GM23338 (cell line): ENCODE measurements around the gene ORC6. TPM values are rescaled to one million over a fixed set of nuclear protein-coding genes. Genes with fewer than 3 reads are reported as not detected.

Source experiments
- ATAC-seq: fragments of 200-7000 bp; cut with Tn5 transposase; 3 replicates; pipeline ENCODE4 v1.9.1; 2020
- DNase-seq: peaks from one replicate; pipeline ENCODE4 v3.0.0-alpha.2; 2015; ENCODE audit warnings: low spot score
- H2AFZ ChIP-seq: fragments of 200-600 bp; sonication (generic); 2 replicates; pipeline ENCODE4 v1.8.0; 2016; ENCODE audit warnings: antibody characterized with exemption, mild to moderate bottlenecking, moderate library complexity
- H3F3A ChIP-seq: fragments of 200-600 bp; sonication (generic); replicated peaks from 2 replicates; pipeline ENCODE4 v1.8.0; 2017; ENCODE audit warnings: antibody characterized with exemption, mixed run types, low read depth
- H3K27ac ChIP-seq: fragments of 200-600 bp; sonication (generic); 2 replicates; pipeline ENCODE4 v1.6.1; 2016; ENCODE audit warnings: low read depth
- H3K27me3 ChIP-seq: fragments of 200-600 bp; sonication (generic); 2 replicates; pipeline ENCODE4 v1.8.0; 2016; ENCODE audit warnings: mild to moderate bottlenecking, mixed run types, moderate library complexity; ENCODE audit not compliant: insufficient read depth
- H3K36me3 ChIP-seq: fragments of 200-600 bp; sonication (generic); 2 replicates; pipeline ENCODE4 v1.8.0; 2016; ENCODE audit warnings: mild to moderate bottlenecking; ENCODE audit not compliant: insufficient read depth
- H3K4me1 ChIP-seq: fragments of 200-600 bp; sonication (generic); 2 replicates; pipeline ENCODE4 v1.8.0; 2016; ENCODE audit warnings: mild to moderate bottlenecking, moderate library complexity; ENCODE audit not compliant: insufficient read depth
- H3K4me2 ChIP-seq: fragments of 200-600 bp; sonication (generic); 2 replicates; pipeline ENCODE4 v1.7.1; 2017; ENCODE audit warnings: mixed run types
- H3K4me3 ChIP-seq: fragments of 200-600 bp; sonication (generic); 2 replicates; pipeline ENCODE4 v1.6.1; 2016; ENCODE audit warnings: mixed run types
- H3K79me2 ChIP-seq: fragments of 200-600 bp; sonication (generic); replicated peaks from 2 replicates; pipeline ENCODE4 v1.8.0; 2017; ENCODE audit warnings: mild to moderate bottlenecking; ENCODE audit not compliant: insufficient read depth
- H3K9me2 ChIP-seq: fragments of 200-600 bp; sonication (generic); 2 replicates; pipeline ENCODE4 v1.8.0; 2017; ENCODE audit not compliant: insufficient read depth
- H4K20me1 ChIP-seq: fragments of 200-600 bp; sonication (generic); replicated peaks from 2 replicates; pipeline ENCODE4 v1.8.0; 2017; ENCODE audit warnings: mild to moderate bottlenecking; ENCODE audit not compliant: insufficient read depth
- H3K27ac Mint-ChIP-seq: 2 replicates; pipeline ENCODE4 v1.8.0; 2020; ENCODE audit warnings: inconsistent platforms, mild to moderate bottlenecking, moderate library complexity, mixed read lengths
- H3K27me3 Mint-ChIP-seq: 3 replicates; pipeline ENCODE4 v1.8.0; 2022; ENCODE audit warnings: low read depth, mild to moderate bottlenecking, moderate library complexity, mixed read lengths, inconsistent platforms; ENCODE audit not compliant: insufficient read depth, poor library complexity
- H3K36me3 Mint-ChIP-seq: 3 replicates; pipeline ENCODE4 v1.8.0; 2021; ENCODE audit warnings: low read depth, mild to moderate bottlenecking, inconsistent platforms, moderate library complexity, mixed read lengths
- H3K4me1 Mint-ChIP-seq: 3 replicates; pipeline ENCODE4 v1.8.0; 2020; ENCODE audit warnings: mild to moderate bottlenecking, inconsistent platforms, mixed read lengths
- H3K4me3 Mint-ChIP-seq: 3 replicates; pipeline ENCODE4 v1.8.0; 2021; ENCODE audit warnings: moderate library complexity, mild to moderate bottlenecking, inconsistent platforms, mixed read lengths
- H3K9me3 Mint-ChIP-seq: 3 replicates; pipeline ENCODE4 v1.8.0; 2020; ENCODE audit warnings: moderate library complexity, mild to moderate bottlenecking, inconsistent platforms, mixed read lengths
- CTCF ChIP-seq, 2 experiments: fragments of 200-600 bp in 1 of 2; sonication (generic) in 1 of 2; conservative IDR thresholded peaks; 2 replicates each; pipeline versions ENCODE4 v1.5.1 to v1.6.1; 2016 to 2017; ENCODE audit warnings: antibody characterized with exemption in 2 of 2, low read depth in 2 of 2, mild to moderate bottlenecking in 2 of 2, moderate library complexity in 1 of 2
- JUNB ChIP-seq: IDR thresholded peaks from one replicate; pipeline ENCODE4 v1.6.1; 2016; ENCODE audit warnings: antibody characterized with exemption; ENCODE audit not compliant: unreplicated experiment
- POLR2AphosphoS5 ChIP-seq: IDR thresholded peaks from 2 replicates; pipeline ENCODE4 v1.6.1; 2016; ENCODE audit warnings: antibody characterized with exemption, low read depth
- ZNF114 ChIP-seq: fragments of 250-450 bp; sonication (Bioruptor Pico); IDR thresholded peaks from 2 replicates; pipeline ENCODE4 v1.5.0; 2020; ENCODE audit warnings: mild to moderate bottlenecking, moderate library complexity
- ZNF331 ChIP-seq: fragments of 250-450 bp; sonication (Bioruptor Pico); IDR thresholded peaks from 2 replicates; pipeline ENCODE4 v1.5.0; 2020; ENCODE audit warnings: low read depth, mild to moderate bottlenecking, moderate library complexity
- polyA plus RNA-seq: library from polyadenylated mRNA; unstranded; fragments of >200 nt; fragmentation: Nextera tagmentation; extraction: Ambion mirVana; gene quantifications from 2 replicates; pipeline ENCODE4 v1.2.1, GENCODE V29; 2016
- total RNA-seq: library from RNA; depleted of rRNA; stranded (reverse); fragments of >200 nt; shearing (Covaris generic); gene quantifications from 2 replicates; pipeline ENCODE4 v1.2.3, GENCODE V29; 2014
- TF ChIP-seq, protein P1 (sequence below): IDR thresholded peaks from one replicate; pipeline ENCODE4 v1.6.1; 2018; ENCODE audit warnings: antibody characterized with exemption; ENCODE audit not compliant: unreplicated experiment
- TF ChIP-seq, protein P2 (sequence below): fragments of 250-450 bp; sonication (Bioruptor Pico); IDR thresholded peaks from 2 replicates; pipeline ENCODE4 v1.5.0; 2020; ENCODE audit warnings: mild to moderate bottlenecking, moderate library complexity

The ORC6 gene
- total and polyA plus RNA-seq, 2 experiments from 2014 or later: 71.5 to 92.0 TPM

GRCh38 chr16:46696957-46697356 is 7.5 kb downstream of the ORC6 start:
- Histone ChIP-seq H3K79me2 (peaks cover 7% of the 10 kb centered on the region), H3K27me3 (no peaks in the 10 kb centered on the region), H2AFZ (no peak overlapping the region), H3F3A (peaks cover 7% of the 10 kb centered on the region), H4K20me1 (peaks cover 7% of the 10 kb centered on the region; the same call in 1 of the 2 replicates), H3K9me2 (no peaks in the 10 kb centered on the region), H3K4me3 (no peak overlapping the region), H3K36me3 (peaks cover 56% of the 10 kb centered on the region), H3K4me2 (no peak overlapping the region), H3K27ac (no peak overlapping the region), H3K4me1 (no peaks in the 10 kb centered on the region)
- H3K4me3 Mint-ChIP-seq: no peak overlapping the region
- no peaks in the 10 kb centered on the region for H3K27me3 Mint-ChIP-seq
- DNase-seq: no peak
- peaks cover 59% of the 10 kb centered on the region for H3K36me3 Mint-ChIP-seq
- no peaks in the 10 kb centered on the region for H3K9me3 Mint-ChIP-seq
- H3K27ac Mint-ChIP-seq: no peak overlapping the region
- TF ChIP-seq, protein P1, sequence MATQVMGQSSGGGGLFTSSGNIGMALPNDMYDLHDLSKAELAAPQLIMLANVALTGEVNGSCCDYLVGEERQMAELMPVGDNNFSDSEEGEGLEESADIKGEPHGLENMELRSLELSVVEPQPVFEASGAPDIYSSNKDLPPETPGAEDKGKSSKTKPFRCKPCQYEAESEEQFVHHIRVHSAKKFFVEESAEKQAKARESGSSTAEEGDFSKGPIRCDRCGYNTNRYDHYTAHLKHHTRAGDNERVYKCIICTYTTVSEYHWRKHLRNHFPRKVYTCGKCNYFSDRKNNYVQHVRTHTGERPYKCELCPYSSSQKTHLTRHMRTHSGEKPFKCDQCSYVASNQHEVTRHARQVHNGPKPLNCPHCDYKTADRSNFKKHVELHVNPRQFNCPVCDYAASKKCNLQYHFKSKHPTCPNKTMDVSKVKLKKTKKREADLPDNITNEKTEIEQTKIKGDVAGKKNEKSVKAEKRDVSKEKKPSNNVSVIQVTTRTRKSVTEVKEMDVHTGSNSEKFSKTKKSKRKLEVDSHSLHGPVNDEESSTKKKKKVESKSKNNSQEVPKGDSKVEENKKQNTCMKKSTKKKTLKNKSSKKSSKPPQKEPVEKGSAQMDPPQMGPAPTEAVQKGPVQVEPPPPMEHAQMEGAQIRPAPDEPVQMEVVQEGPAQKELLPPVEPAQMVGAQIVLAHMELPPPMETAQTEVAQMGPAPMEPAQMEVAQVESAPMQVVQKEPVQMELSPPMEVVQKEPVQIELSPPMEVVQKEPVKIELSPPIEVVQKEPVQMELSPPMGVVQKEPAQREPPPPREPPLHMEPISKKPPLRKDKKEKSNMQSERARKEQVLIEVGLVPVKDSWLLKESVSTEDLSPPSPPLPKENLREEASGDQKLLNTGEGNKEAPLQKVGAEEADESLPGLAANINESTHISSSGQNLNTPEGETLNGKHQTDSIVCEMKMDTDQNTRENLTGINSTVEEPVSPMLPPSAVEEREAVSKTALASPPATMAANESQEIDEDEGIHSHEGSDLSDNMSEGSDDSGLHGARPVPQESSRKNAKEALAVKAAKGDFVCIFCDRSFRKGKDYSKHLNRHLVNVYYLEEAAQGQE: no peak
- TF ChIP-seq JUNB (no peak), CTCF (conservative IDR thresholded peaks at IDR 0.05; ENCODE audit: low read depth in 2 of 2) (no peak), POLR2AphosphoS5 (no peak), ZNF114 (CRISPR knock-in tag) (no peak), ZNF331 (no peak)
- TF ChIP-seq, protein P2, sequence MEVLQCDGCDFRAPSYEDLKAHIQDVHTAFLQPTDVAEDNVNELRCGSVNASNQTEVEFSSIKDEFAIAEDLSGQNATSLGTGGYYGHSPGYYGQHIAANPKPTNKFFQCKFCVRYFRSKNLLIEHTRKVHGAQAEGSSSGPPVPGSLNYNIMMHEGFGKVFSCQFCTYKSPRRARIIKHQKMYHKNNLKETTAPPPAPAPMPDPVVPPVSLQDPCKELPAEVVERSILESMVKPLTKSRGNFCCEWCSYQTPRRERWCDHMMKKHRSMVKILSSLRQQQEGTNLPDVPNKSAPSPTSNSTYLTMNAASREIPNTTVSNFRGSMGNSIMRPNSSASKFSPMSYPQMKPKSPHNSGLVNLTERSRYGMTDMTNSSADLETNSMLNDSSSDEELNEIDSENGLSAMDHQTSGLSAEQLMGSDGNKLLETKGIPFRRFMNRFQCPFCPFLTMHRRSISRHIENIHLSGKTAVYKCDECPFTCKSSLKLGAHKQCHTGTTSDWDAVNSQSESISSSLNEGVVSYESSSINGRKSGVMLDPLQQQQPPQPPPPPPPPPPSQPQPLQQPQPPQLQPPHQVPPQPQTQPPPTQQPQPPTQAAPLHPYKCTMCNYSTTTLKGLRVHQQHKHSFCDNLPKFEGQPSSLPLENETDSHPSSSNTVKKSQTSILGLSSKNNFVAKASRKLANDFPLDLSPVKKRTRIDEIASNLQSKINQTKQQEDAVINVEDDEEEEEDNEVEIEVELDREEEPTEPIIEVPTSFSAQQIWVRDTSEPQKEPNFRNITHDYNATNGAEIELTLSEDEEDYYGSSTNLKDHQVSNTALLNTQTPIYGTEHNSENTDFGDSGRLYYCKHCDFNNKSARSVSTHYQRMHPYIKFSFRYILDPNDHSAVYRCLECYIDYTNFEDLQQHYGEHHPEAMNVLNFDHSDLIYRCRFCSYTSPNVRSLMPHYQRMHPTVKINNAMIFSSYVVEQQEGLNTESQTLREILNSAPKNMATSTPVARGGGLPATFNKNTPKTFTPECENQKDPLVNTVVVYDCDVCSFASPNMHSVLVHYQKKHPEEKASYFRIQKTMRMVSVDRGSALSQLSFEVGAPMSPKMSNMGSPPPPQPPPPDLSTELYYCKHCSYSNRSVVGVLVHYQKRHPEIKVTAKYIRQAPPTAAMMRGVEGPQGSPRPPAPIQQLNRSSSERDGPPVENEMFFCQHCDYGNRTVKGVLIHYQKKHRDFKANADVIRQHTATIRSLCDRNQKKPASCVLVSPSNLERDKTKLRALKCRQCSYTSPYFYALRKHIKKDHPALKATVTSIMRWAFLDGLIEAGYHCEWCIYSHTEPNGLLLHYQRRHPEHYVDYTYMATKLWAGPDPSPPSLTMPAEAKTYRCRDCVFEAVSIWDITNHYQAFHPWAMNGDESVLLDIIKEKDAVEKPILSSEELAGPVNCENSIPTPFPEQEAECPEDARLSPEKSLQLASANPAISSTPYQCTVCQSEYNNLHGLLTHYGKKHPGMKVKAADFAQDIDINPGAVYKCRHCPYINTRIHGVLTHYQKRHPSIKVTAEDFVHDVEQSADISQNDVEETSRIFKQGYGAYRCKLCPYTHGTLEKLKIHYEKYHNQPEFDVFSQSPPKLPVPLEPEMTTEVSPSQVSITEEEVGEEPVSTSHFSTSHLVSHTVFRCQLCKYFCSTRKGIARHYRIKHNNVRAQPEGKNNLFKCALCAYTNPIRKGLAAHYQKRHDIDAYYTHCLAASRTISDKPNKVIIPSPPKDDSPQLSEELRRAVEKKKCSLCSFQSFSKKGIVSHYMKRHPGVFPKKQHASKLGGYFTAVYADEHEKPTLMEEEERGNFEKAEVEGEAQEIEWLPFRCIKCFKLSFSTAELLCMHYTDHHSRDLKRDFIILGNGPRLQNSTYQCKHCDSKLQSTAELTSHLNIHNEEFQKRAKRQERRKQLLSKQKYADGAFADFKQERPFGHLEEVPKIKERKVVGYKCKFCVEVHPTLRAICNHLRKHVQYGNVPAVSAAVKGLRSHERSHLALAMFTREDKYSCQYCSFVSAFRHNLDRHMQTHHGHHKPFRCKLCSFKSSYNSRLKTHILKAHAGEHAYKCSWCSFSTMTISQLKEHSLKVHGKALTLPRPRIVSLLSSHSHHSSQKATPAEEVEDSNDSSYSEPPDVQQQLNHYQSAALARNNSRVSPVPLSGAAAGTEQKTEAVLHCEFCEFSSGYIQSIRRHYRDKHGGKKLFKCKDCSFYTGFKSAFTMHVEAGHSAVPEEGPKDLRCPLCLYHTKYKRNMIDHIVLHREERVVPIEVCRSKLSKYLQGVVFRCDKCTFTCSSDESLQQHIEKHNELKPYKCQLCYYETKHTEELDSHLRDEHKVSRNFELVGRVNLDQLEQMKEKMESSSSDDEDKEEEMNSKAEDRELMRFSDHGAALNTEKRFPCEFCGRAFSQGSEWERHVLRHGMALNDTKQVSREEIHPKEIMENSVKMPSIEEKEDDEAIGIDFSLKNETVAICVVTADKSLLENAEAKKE (CRISPR knock-in tag): no peak
- no peak for ATAC-seq
- peaks cover under 1% of the 10 kb centered on the region; the same call in 1 of the 3 replicates for H3K4me1 Mint-ChIP-seq
